ENCODE measurements around the gene NCKIPSD. TPM values are rescaled to one million over a fixed set of nuclear protein-coding genes. Genes with fewer than 3 reads are reported as not detected.

NCKIPSD gene
- polyA plus RNA-seq, 3 donors, result 4.2 to 14.8 (median 4.3) TPM

GRCh38 chr3:48678056-48678455 lies 7.7 kb downstream of the NCKIPSD start:
- H3K9me3 ChIP-seq (replicated peaks in 1 of 2; ENCODE audit: control insufficient read depth in 1 of 2, insufficient read depth in 1 of 2, low read length in 2 of 2), result no peaks in the 10 kb centered on the region
- H3K27ac ChIP-seq (ENCODE audit: low read depth in 1 of 2, low read length in 2 of 2), result no peak overlapping the region
- peaks cover 0 to 1% (median 0%) of the 10 kb centered on the region in 7 donors for H3K9me3 Mint-ChIP-seq
- no peaks in the 10 kb centered on the region for H3K79me2 ChIP-seq (ENCODE audit: insufficient read depth, low read length)
- no peaks in the 10 kb centered on the region for H4K20me1 ChIP-seq (ENCODE audit: insufficient read depth, low read length)
- H3K4me1 Mint-ChIP-seq, result peaks cover 13% of the 10 kb centered on the region
- peaks cover 35 to 72% of the 10 kb centered on the region in 2 donors for H3K36me3 ChIP-seq (replicated peaks in 1 of 2; ENCODE audit: control insufficient read depth in 1 of 2, insufficient read depth in 2 of 2, low read length in 2 of 2)
- H3K27me3 ChIP-seq (ENCODE audit: control insufficient read depth in 2 of 2, insufficient read depth in 2 of 2, low read length in 2 of 2), result no peaks in the 10 kb centered on the region
- H3K4me2 ChIP-seq (replicated peaks; ENCODE audit: extremely low read depth, low read length, poor library complexity, severe bottlenecking), result no peak overlapping the region
- no peak overlapping the region for H2AFZ ChIP-seq (ENCODE audit: insufficient read depth, low read depth, low read length, poor library complexity, severe bottlenecking)
- no peak for TF ChIP-seq CTCF (IDR thresholded peaks at IDR 0.05)
- H3K9ac ChIP-seq (ENCODE audit: insufficient read depth, low read length, poor library complexity, severe bottlenecking), result no peak overlapping the region
- H3K4me1 ChIP-seq (ENCODE audit: control insufficient read depth in 1 of 2, insufficient read depth in 2 of 2, low read length in 2 of 2), result peaks cover 13 to 16% of the 10 kb centered on the region in 2 donors
- peak overlapping the region in 1 of 7 donors; percentile 9 for H3K27ac Mint-ChIP-seq
- H3K4me3 ChIP-seq (replicated peaks in 1 of 3; ENCODE audit: low read depth in 2 of 3, low read length in 3 of 3), result no peak overlapping the region
- 97% methylated on average over 3 of the region's 4 CpGs for whole genome bisulfite sequencing (ENCODE audit: insufficient coverage)
- no peak for DNase-seq
- no peak overlapping the region for H3K4me3 Mint-ChIP-seq
- intact Hi-C loops (cut with micrococcal nuclease), result no loop called here
- H3K36me3 Mint-ChIP-seq, result peaks cover 60 to 67% of the 10 kb centered on the region in 2 donors
- peaks cover 0 to 2% (median 0%) of the 10 kb centered on the region in 3 donors for H3K27me3 Mint-ChIP-seq (ENCODE audit: low read depth in 3 of 3)

GRCh38 chr3:48674505-48674904 lies 11.2 kb downstream of the NCKIPSD start:
- Mint-ChIP-seq H3K36me3 (peaks cover 45 to 48% of the 10 kb centered on the region in 2 donors), H3K27me3 (ENCODE audit: low read depth in 3 of 3) (no peaks in the 10 kb centered on the region), H3K4me3 (no peak overlapping the region), H3K27ac (peak overlapping the region in 1 of 7 donors; percentile 31), H3K9me3 (no peaks in the 10 kb centered on the region), H3K4me1 (peaks cover 2% of the 10 kb centered on the region)
- no peak for DNase-seq
- Histone ChIP-seq H3K9me3 (replicated peaks in 1 of 2; ENCODE audit: control insufficient read depth in 1 of 2, insufficient read depth in 1 of 2, low read length in 2 of 2) (no peaks in the 10 kb centered on the region), H2AFZ (ENCODE audit: insufficient read depth, low read depth, low read length, poor library complexity, severe bottlenecking) (no peak overlapping the region), H3K27ac (ENCODE audit: low read depth in 1 of 2, low read length in 2 of 2) (no peak overlapping the region), H4K20me1 (ENCODE audit: insufficient read depth, low read length) (no peaks in the 10 kb centered on the region), H3K4me2 (replicated peaks; ENCODE audit: extremely low read depth, low read length, poor library complexity, severe bottlenecking) (no peak overlapping the region), H3K4me1 (ENCODE audit: control insufficient read depth in 1 of 2, insufficient read depth in 2 of 2, low read length in 2 of 2) (peaks cover 4% of the 10 kb centered on the region in 2 donors), H3K27me3 (ENCODE audit: control insufficient read depth in 2 of 2, insufficient read depth in 2 of 2, low read length in 2 of 2) (no peaks in the 10 kb centered on the region), H3K36me3 (replicated peaks in 1 of 2; ENCODE audit: control insufficient read depth in 1 of 2, insufficient read depth in 2 of 2, low read length in 2 of 2) (peaks cover 20 to 49% of the 10 kb centered on the region in 2 donors), H3K79me2 (ENCODE audit: insufficient read depth, low read length) (no peaks in the 10 kb centered on the region), H3K4me3 (replicated peaks in 1 of 3; ENCODE audit: low read depth in 2 of 3, low read length in 3 of 3) (no peak overlapping the region), H3K9ac (ENCODE audit: insufficient read depth, low read length, poor library complexity, severe bottlenecking) (no peak overlapping the region)
- no peak for TF ChIP-seq CTCF (IDR thresholded peaks at IDR 0.05)
- WGBS (ENCODE audit: insufficient coverage), result 95% methylated on average over 7 of the region's 9 CpGs
- intact Hi-C loops (cut with micrococcal nuclease), result no loop called here

Measured in CD14-positive monocyte (primary cell).